Vagina (tissue), 2 donors: Measurements from ENCODE around the gene GRAP.

ENCODE experiments used
- CTCF ChIP-seq, 3 experiments: fragments of 450-650 bp in 2 of 3; fragments of 200-600 bp in 1 of 3; sonication (generic) in 1 of 3; IDR thresholded peaks; one replicate each; pipeline ENCODE4 v1.5.1; 2017 to 2019; ENCODE audit warnings: antibody characterized with exemption in 3 of 3, mild to moderate bottlenecking in 2 of 3, moderate library complexity in 2 of 3
- POLR2A ChIP-seq, 2 donors: fragments of 450-650 bp; IDR thresholded peaks; one replicate each; pipeline ENCODE4 v1.6.1; 2017; ENCODE audit warnings: antibody characterized with exemption in 2 of 2, mild to moderate bottlenecking in 2 of 2, moderate library complexity in 2 of 2

GRCh38 chr17:19016297-19016696, 30.5 kb downstream of the GRAP start:
- TF ChIP-seq POLR2A (IDR thresholded peaks at IDR 0.05): no peak
- no peak for TF ChIP-seq CTCF (IDR thresholded peaks at IDR 0.05)
